HG03139 (cell line): ENCODE measurements around the gene SFT2D3.

Experiments
- ATAC-seq: cut with Tn5 transposase; IDR thresholded peaks from one replicate; pipeline ENCODE4 v1.9.1; 2021; ENCODE audit not compliant: unreplicated experiment

SFT2D3 gene

GRCh38 chr2:127681288-127681804 lies 20.0 kb upstream of the SFT2D3 start:
- ATAC-seq = no peak

GRCh38 chr2:127681976-127682857 lies 19.1 kb upstream of the SFT2D3 start:
- ATAC-seq = no peak

GRCh38 chr2:127683056-127683455 lies 18.2 kb upstream of the SFT2D3 start:
- no peak for ATAC-seq

- ATAC-seq = no peak
Measured at GRCh38 chr2:127683757-127684156, 17.5 kb upstream of the SFT2D3 start.

GRCh38 chr2:127685410-127686080 lies 15.8 kb upstream of the SFT2D3 start:
- ATAC-seq = no peak

- no peak for ATAC-seq
Measured at GRCh38 chr2:127688405-127688804, 12.9 kb upstream of the SFT2D3 start.

- ATAC-seq = no peak
Measured at GRCh38 chr2:127690696-127691095, 10.6 kb upstream of the SFT2D3 start.

GRCh38 chr2:127694986-127695385 lies 6.3 kb upstream of the SFT2D3 start:
- no peak for ATAC-seq

GRCh38 chr2:127695491-127696472 lies 5.5 kb upstream of the SFT2D3 start:
- ATAC-seq = no peak

- no peak for ATAC-seq
Measured at GRCh38 chr2:127697482-127698180, 3.7 kb upstream of the SFT2D3 start.

GRCh38 chr2:127698553-127699355 lies 2.5 kb upstream of the SFT2D3 start:
- no peak for ATAC-seq

GRCh38 chr2:127700527-127701192 lies 637 bp upstream of the SFT2D3 start:
- ATAC-seq = peak; percentile 43

GRCh38 chr2:127701651-127702394 lies 526 bp downstream of the SFT2D3 start:
- peak; percentile 46 for ATAC-seq

GRCh38 chr2:127702395-127703009 lies 1.2 kb downstream of the SFT2D3 start:
- no peak for ATAC-seq

- ATAC-seq = no peak
Measured at GRCh38 chr2:127703282-127703681, 2.0 kb downstream of the SFT2D3 start.

GRCh38 chr2:127704641-127705390 lies 3.5 kb downstream of the SFT2D3 start:
- ATAC-seq = no peak
